Thyroid gland (tissue), 4 donors: Measurements from ENCODE around the gene ZNF862. TPM values are rescaled to one million over a fixed set of nuclear protein-coding genes. Genes with fewer than 3 reads are reported as not detected.

ENCODE experiments used
- DNase-seq, 2 donors: peaks; one replicate each; pipeline ENCODE4 v3.0.0-alpha.2; 2019
- H3K27ac ChIP-seq, 3 donors: fragments of 200-600 bp; sonication (generic); 1 replicate in 2 of 3; 2 replicates in 1 of 3; pipeline ENCODE4 v1.5.1; 2016 to 2019; ENCODE audit warnings: mild to moderate bottlenecking in 1 of 3, moderate library complexity in 1 of 3
- H3K27me3 ChIP-seq: fragments of 200-600 bp; sonication (generic); one replicate; pipeline ENCODE4 v1.5.1; 2019
- H3K36me3 ChIP-seq, 2 donors: fragments of 200-600 bp; sonication (generic); one replicate each; pipeline ENCODE4 v1.5.1; 2016 to 2019
- H3K4me1 ChIP-seq, 2 donors: fragments of 200-600 bp; sonication (generic); one replicate each; pipeline ENCODE4 v1.5.1; 2017 to 2019
- H3K4me3 ChIP-seq, 3 donors: fragments of 200-600 bp; sonication (generic); replicated peaks in 1 of 3; 1 replicate in 2 of 3; 2 replicates in 1 of 3; pipeline ENCODE4 v1.5.1; 2016; ENCODE audit warnings: mild to moderate bottlenecking in 1 of 3
- H3K9me3 ChIP-seq: fragments of 200-600 bp; sonication (generic); one replicate; pipeline ENCODE4 v1.5.1; 2017
- POLR2A ChIP-seq, 2 donors: fragments of 450-650 bp; IDR thresholded peaks; one replicate each; pipeline ENCODE4 v1.6.1; 2017; ENCODE audit warnings: antibody characterized with exemption in 2 of 2, mild to moderate bottlenecking in 2 of 2, moderate library complexity in 1 of 2
- WGBS, 2 donors: methylation state at CpG; one replicate each; pipeline ENCODE4 v1.1.5; 2017; 5-methylcytosine and 5-hydroxymethylcytosine counted together
- intact Hi-C: fragments of 100-400 bp; cut with DNase I; formaldehyde crosslinking; loops from one replicate; pipeline ENCODE4 v1.15.1; 2023
- total RNA-seq, 4 donors: library from RNA; depleted of rRNA; stranded (reverse); fragments of >200 nt; gene quantifications; one replicate each; pipeline ENCODE4 v1.2.3, GENCODE V29; 2016
- TF ChIP-seq, protein P1 (sequence below), 6 experiments: fragments of 200-600 bp in 3 of 6; fragments of 450-650 bp in 3 of 6; sonication (generic) in 3 of 6; IDR thresholded peaks; one replicate each; pipeline ENCODE4 v1.5.1; 2016 to 2019; ENCODE audit warnings: antibody characterized with exemption in 6 of 6, mild to moderate bottlenecking in 2 of 6, inconsistent platforms in 1 of 6, moderate library complexity in 1 of 6

Gene ZNF862
- total RNA-seq, 4 donors from 2014 or later = 23.6 to 53.7 (median 39.3) TPM

DNA sequence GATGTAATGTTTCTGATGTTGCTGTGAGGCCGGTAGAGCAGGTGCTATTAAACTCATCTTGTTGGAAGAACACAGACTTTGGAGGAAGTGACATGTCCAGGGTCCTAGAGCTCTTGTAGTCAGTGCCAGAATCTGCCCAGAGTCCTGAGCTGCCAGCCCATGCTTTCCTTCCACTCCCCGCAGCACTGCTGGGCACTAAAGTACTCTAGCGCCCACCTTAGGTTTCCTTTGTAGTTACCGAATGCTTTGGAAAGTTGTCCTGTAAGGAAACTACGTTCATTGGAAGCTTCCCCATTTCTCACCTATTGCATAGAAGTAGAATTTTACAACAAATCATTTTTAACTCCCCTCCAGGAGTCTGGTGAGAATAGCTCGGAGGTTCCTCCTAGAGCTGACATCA lies 11.0 kb downstream of the ZNF862 start:
- peaks cover 7 to 12% of the 10 kb centered on the region in 2 donors for H3K36me3 ChIP-seq

DNA sequence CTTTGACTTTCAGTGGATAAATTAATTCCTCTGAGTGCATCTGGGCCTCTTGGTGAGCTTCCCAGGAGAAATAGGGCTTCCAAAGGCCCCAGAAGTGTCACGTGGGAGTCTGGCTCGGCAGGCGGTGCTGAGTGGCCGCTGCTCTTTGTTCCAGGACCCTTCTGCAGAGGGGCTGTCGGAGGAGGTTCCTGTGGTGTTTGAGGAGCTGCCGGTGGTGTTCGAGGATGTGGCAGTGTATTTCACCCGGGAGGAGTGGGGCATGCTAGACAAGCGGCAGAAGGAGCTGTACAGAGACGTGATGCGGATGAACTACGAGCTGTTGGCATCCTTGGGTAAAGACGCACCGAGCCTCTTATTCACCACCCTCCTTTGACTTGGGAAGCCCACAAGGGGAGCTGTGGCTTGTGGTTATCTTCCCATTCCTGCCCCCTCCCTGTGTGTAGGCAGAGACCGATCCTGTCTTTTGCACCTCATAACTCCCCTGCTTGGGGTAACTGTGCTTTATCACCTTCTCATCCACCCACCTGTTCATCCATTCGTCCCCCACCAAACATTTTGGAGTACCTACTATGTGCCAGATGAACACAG lies 11.9 kb downstream of the ZNF862 start:
- DNase-seq = no peak
- intact Hi-C loops = no loop called here
- Histone ChIP-seq H3K4me3 (no peak overlapping the region), H3K27me3 (no peaks in the 10 kb centered on the region), H3K36me3 (peaks cover 7 to 12% of the 10 kb centered on the region in 2 donors), H3K27ac (no peak overlapping the region), H3K4me1 (peaks cover 8 to 10% of the 10 kb centered on the region in 2 donors), H3K9me3 (no peaks in the 10 kb centered on the region)
- no peak for TF ChIP-seq POLR2A (IDR thresholded peaks at IDR 0.05)
- TF ChIP-seq, protein P1, sequence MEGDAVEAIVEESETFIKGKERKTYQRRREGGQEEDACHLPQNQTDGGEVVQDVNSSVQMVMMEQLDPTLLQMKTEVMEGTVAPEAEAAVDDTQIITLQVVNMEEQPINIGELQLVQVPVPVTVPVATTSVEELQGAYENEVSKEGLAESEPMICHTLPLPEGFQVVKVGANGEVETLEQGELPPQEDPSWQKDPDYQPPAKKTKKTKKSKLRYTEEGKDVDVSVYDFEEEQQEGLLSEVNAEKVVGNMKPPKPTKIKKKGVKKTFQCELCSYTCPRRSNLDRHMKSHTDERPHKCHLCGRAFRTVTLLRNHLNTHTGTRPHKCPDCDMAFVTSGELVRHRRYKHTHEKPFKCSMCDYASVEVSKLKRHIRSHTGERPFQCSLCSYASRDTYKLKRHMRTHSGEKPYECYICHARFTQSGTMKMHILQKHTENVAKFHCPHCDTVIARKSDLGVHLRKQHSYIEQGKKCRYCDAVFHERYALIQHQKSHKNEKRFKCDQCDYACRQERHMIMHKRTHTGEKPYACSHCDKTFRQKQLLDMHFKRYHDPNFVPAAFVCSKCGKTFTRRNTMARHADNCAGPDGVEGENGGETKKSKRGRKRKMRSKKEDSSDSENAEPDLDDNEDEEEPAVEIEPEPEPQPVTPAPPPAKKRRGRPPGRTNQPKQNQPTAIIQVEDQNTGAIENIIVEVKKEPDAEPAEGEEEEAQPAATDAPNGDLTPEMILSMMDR (IDR thresholded peaks at IDR 0.05) = no peak
- WGBS, 2 donors = 78 to 84% methylated on average over 16 of the region's 16 CpGs

More for the DNA sequence above, 11.0 kb downstream of the ZNF862 start:
- TF ChIP-seq POLR2A (IDR thresholded peaks at IDR 0.05) = no peak
- TF ChIP-seq, protein P1 (IDR thresholded peaks at IDR 0.05) = no peak
- H3K27me3 ChIP-seq = no peaks in the 10 kb centered on the region
- no peak overlapping the region for H3K4me3 ChIP-seq
- no peaks in the 10 kb centered on the region for H3K9me3 ChIP-seq
- peaks cover 0 to 2% of the 10 kb centered on the region in 2 donors for H3K4me1 ChIP-seq
- WGBS, 2 donors = 94 to 96% methylated on average over 6 of the region's 6 CpGs
- no peak for DNase-seq
- no peak overlapping the region for H3K27ac ChIP-seq
- intact Hi-C loops = no loop called here

DNA sequence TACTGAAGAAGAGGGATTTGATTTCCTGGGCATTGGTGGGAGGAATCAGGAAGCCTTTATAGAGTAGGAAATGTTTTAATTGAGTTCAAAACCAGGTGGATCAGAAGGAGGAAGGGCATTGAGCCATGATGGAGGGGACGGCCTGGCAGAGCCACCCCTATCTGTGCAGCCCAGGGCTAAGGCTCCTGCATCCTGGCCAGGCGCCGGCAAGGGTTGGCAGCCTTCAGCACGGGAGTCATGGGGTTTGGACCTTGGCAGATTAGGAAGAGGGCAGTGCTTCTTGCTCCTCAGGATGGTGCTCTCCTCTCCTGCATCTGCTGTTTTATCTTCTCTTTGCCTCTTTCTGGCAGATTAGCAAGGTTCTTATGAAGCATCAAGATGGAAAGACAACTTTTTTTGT lies 12.5 kb downstream of the ZNF862 start:
- H3K4me1 ChIP-seq = peaks cover 14 to 16% of the 10 kb centered on the region in 2 donors
- DNase-seq = no peak
- H3K4me3 ChIP-seq = no peak overlapping the region
- TF ChIP-seq, protein P1 (IDR thresholded peaks at IDR 0.05) = no peak
- no peak for TF ChIP-seq POLR2A (IDR thresholded peaks at IDR 0.05)
- intact Hi-C loops = no loop called here
- no peak overlapping the region for H3K27ac ChIP-seq
- no peaks in the 10 kb centered on the region for H3K9me3 ChIP-seq
- peaks cover 7 to 12% of the 10 kb centered on the region in 2 donors for H3K36me3 ChIP-seq
- H3K27me3 ChIP-seq = no peaks in the 10 kb centered on the region
- 87 to 90% methylated on average over 4 of the region's 4 CpGs for WGBS, 2 donors

DNA sequence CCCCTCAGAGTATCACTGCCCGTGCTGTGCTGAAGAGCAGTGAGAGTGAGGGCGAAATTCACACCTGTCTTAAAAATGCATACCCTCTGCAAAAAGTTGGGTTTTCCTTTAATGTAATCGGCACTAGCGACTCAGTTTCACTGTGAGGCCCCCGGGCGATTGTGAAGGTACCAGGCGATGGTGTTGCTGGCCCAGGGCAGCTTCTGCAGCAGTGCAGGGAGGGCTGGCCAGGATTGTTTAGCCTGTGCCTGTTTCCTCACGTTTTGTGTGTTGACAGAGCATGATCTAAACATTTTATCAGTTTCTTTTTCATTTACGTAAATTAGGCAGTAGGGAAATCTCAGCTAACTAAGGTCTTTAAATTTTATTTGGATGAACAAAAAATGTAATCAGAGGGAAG lies 13.3 kb downstream of the ZNF862 start:
- Histone ChIP-seq H3K4me3 (no peak overlapping the region), H3K27me3 (no peaks in the 10 kb centered on the region), H3K27ac (no peak overlapping the region), H3K4me1 (peaks cover 20 to 23% of the 10 kb centered on the region in 2 donors), H3K9me3 (no peaks in the 10 kb centered on the region), H3K36me3 (peaks cover 7 to 12% of the 10 kb centered on the region in 2 donors)
- TF ChIP-seq POLR2A (IDR thresholded peaks at IDR 0.05) = no peak
- TF ChIP-seq, protein P1 (IDR thresholded peaks at IDR 0.05) = no peak
- intact Hi-C loops = no loop called here
- 93 to 94% methylated on average over 9 of the region's 9 CpGs for WGBS, 2 donors
- DNase-seq = no peak

DNA sequence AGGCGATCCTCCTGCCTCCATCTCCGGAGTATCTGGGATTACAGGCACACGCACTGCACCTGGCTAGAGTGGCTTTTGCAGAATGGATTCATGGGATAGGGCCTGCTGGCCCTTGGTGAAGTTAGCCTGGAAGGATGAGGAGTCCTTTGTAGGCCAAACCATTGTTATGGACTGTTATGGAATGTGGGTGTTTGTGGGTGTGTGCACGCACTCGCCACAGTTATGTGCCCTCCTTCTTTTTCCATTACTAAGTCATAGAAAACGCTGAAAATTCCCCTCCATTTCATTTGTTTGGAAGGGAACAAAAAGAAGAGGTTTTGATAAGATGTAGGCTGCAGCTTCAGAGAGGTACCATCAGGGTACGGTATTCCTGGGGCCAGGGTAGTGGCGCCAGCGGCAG lies 15.0 kb downstream of the ZNF862 start:
- Histone ChIP-seq H3K27ac (no peak overlapping the region), H3K4me1 (peaks cover 20 to 26% of the 10 kb centered on the region in 2 donors), H3K9me3 (no peaks in the 10 kb centered on the region), H3K4me3 (no peak overlapping the region), H3K36me3 (peaks cover 3 to 10% of the 10 kb centered on the region in 2 donors), H3K27me3 (no peaks in the 10 kb centered on the region)
- 97% methylated on average over 9 of the region's 9 CpGs for WGBS, 2 donors
- intact Hi-C loops = no loop called here
- TF ChIP-seq POLR2A (IDR thresholded peaks at IDR 0.05) = no peak
- TF ChIP-seq, protein P1 (IDR thresholded peaks at IDR 0.05) = no peak
- DNase-seq = no peak
